DMS53 (cell line): ENCODE measurements around the gene CCNY.
"Not testable (repeated sequence)": the region's sequence is repeated elsewhere in the genome, so short reads cannot be mapped to it uniquely, and the experiment has no call there.

Experiments used
- DNase-seq: peaks from one replicate; lab custom pipeline; 2025; lab: John Stamatoyannopoulos, UW

Gene CCNY

GRCh38 chr10:35336084-35336831, at the start of gene CCNY:
CCNY (plus strand) TSS chr10:35336509; CDS start chr10:35337054, 545 bp downstream.
- DNase-seq: peak; percentile 85

- DNase-seq: no peak
Measured at GRCh38 chr10:35289198-35289597, 47.1 kb upstream of the CCNY start.

GRCh38 chr10:35294506-35294905, 41.8 kb upstream of the CCNY start:
- no peak for DNase-seq

- no peak for DNase-seq
Measured at GRCh38 chr10:35299016-35299415, 37.3 kb upstream of the CCNY start.

GRCh38 chr10:35300063-35300699, 36.1 kb upstream of the CCNY start:
- DNase-seq: no peak

GRCh38 chr10:35304649-35305048, 31.7 kb upstream of the CCNY start:
- no peak for DNase-seq

- DNase-seq: peak; percentile 70
Measured at GRCh38 chr10:35306852-35307251, 29.5 kb upstream of the CCNY start.

- DNase-seq: peak; percentile 57
Measured at GRCh38 chr10:35307297-35307696, 29.0 kb upstream of the CCNY start.

GRCh38 chr10:35308809-35309208, 27.5 kb upstream of the CCNY start:
- no peak for DNase-seq

GRCh38 chr10:35314142-35314541, 22.2 kb upstream of the CCNY start:
- DNase-seq: not testable (repeated sequence)

GRCh38 chr10:35315235-35315634, 21.1 kb upstream of the CCNY start:
- DNase-seq: not testable (repeated sequence)

GRCh38 chr10:35316218-35316967, 19.9 kb upstream of the CCNY start:
- no peak for DNase-seq

- DNase-seq: no peak
Measured at GRCh38 chr10:35318551-35318950, 17.8 kb upstream of the CCNY start.

GRCh38 chr10:35320341-35320740, 16.0 kb upstream of the CCNY start:
- DNase-seq: no peak

- DNase-seq: no peak
Measured at GRCh38 chr10:35322636-35323035, 13.7 kb upstream of the CCNY start.

- no peak for DNase-seq
Measured at GRCh38 chr10:35324196-35324595, 12.1 kb upstream of the CCNY start.

GRCh38 chr10:35326466-35327235, 9.7 kb upstream of the CCNY start:
- DNase-seq: no peak

GRCh38 chr10:35327790-35328403, 8.4 kb upstream of the CCNY start:
- no peak for DNase-seq

GRCh38 chr10:35328404-35329037, 7.8 kb upstream of the CCNY start:
- DNase-seq: no peak

- no peak for DNase-seq
Measured at GRCh38 chr10:35329520-35329919, 6.8 kb upstream of the CCNY start.
